HFFc6 (cell line): Measurements from ENCODE around the gene NPNT. TPM values are rescaled to one million over a fixed set of nuclear protein-coding genes. Genes with fewer than 3 reads are reported as not detected.

Experiments
- DNase-seq: peaks from one replicate; pipeline ENCODE4 v3.0.0-alpha.2; 2018
- H3K27ac Mint-ChIP-seq: 2 replicates; pipeline ENCODE4 v1.8.0; 2020; ENCODE audit warnings: mild to moderate bottlenecking, mixed read lengths
- H3K27me3 Mint-ChIP-seq: 2 replicates; pipeline ENCODE4 v1.8.0; 2021; ENCODE audit warnings: mild to moderate bottlenecking, moderate library complexity, mixed read lengths; ENCODE audit not compliant: insufficient read depth
- H3K36me3 Mint-ChIP-seq: 2 replicates; pipeline ENCODE4 v1.8.0; 2021; ENCODE audit warnings: low read depth, mixed read lengths
- H3K4me1 Mint-ChIP-seq: 2 replicates; pipeline ENCODE4 v1.8.0; 2020; ENCODE audit warnings: low read depth, mixed read lengths
- H3K4me3 Mint-ChIP-seq: 2 replicates; pipeline ENCODE4 v1.8.0; 2020; ENCODE audit warnings: mild to moderate bottlenecking, moderate library complexity, mixed read lengths
- H3K9me3 Mint-ChIP-seq: 2 replicates; pipeline ENCODE4 v1.8.0; 2020; ENCODE audit warnings: mild to moderate bottlenecking, mixed read lengths
- CTCF ChIP-seq: fragments of 200-600 bp; sonication (generic); IDR thresholded peaks from 2 replicates; pipeline ENCODE4 v1.5.0; 2021; ENCODE audit warnings: antibody characterized with exemption, mild to moderate bottlenecking
- total RNA-seq, 6 experiments: library from RNA; stranded (reverse); fragmentation: NEBNext Ultra II Directional; extraction: Animal tissue kit (Norgen Biotek cat#: 25700); gene quantifications; 2 replicates in 1 of 6; 3 replicates in 5 of 6; pipeline ENCODE4 v1.2.3, GENCODE V29; 2021

Gene NPNT
- total RNA-seq, 6 experiments from 2014 or later, result not detected

GRCh38 chr4:105936901-105937300 lies 41.6 kb downstream of the NPNT start:
- H3K4me1 Mint-ChIP-seq, result no peaks in the 10 kb centered on the region
- no peaks in the 10 kb centered on the region for H3K36me3 Mint-ChIP-seq
- no peak for TF ChIP-seq CTCF
- DNase-seq, result no peak
- H3K4me3 Mint-ChIP-seq, result no peak overlapping the region
- H3K9me3 Mint-ChIP-seq, result no peaks in the 10 kb centered on the region
- peaks cover 5% of the 10 kb centered on the region; the same call in 1 of the 2 replicates for H3K27me3 Mint-ChIP-seq
- no peak overlapping the region for H3K27ac Mint-ChIP-seq

GRCh38 chr4:105937759-105938158 lies 42.5 kb downstream of the NPNT start:
- Mint-ChIP-seq H3K4me3 (no peak overlapping the region), H3K27ac (no peak overlapping the region), H3K4me1 (no peaks in the 10 kb centered on the region), H3K36me3 (no peaks in the 10 kb centered on the region), H3K27me3 (peaks cover 5% of the 10 kb centered on the region; the same call in 1 of the 2 replicates), H3K9me3 (no peaks in the 10 kb centered on the region)
- no peak for TF ChIP-seq CTCF
- no peak for DNase-seq

GRCh38 chr4:105943234-105943633 lies 48.0 kb downstream of the NPNT start:
- Mint-ChIP-seq H3K9me3 (peaks cover 8% of the 10 kb centered on the region), H3K27ac (no peak overlapping the region), H3K36me3 (peaks cover 6% of the 10 kb centered on the region; the same call in 1 of the 2 replicates), H3K4me3 (no peak overlapping the region), H3K27me3 (peaks cover 5% of the 10 kb centered on the region), H3K4me1 (peaks cover 11% of the 10 kb centered on the region; the same call in 1 of the 2 replicates)
- no peak for TF ChIP-seq CTCF
- DNase-seq, result no peak

GRCh38 chr4:105944540-105944939 lies 49.3 kb downstream of the NPNT start:
- Mint-ChIP-seq H3K4me1 (peaks cover 11% of the 10 kb centered on the region; the same call in 1 of the 2 replicates), H3K27me3 (peaks cover 1% of the 10 kb centered on the region; the same call in 1 of the 2 replicates), H3K9me3 (peaks cover 8% of the 10 kb centered on the region), H3K27ac (no peak overlapping the region), H3K4me3 (no peak overlapping the region), H3K36me3 (peaks cover 6% of the 10 kb centered on the region; the same call in 1 of the 2 replicates)
- peak; percentile 69 for DNase-seq
- no peak for TF ChIP-seq CTCF

GRCh38 chr4:105946771-105947170 lies 51.5 kb downstream of the NPNT start:
- H3K9me3 Mint-ChIP-seq, result peaks cover 8% of the 10 kb centered on the region
- no peak for DNase-seq
- H3K36me3 Mint-ChIP-seq, result peaks cover 6% of the 10 kb centered on the region; the same call in 1 of the 2 replicates

More at GRCh38 chr4:105946771-105947170, 51.5 kb downstream of the NPNT start:
- Mint-ChIP-seq H3K27ac (no peak overlapping the region), H3K27me3 (peaks cover 1% of the 10 kb centered on the region; the same call in 1 of the 2 replicates), H3K4me1 (peaks cover 11% of the 10 kb centered on the region; the same call in 1 of the 2 replicates), H3K4me3 (no peak overlapping the region)
- TF ChIP-seq CTCF, result no peak
